ENCODE data around the gene SLC16A7.

SLC16A7 gene

DNA sequence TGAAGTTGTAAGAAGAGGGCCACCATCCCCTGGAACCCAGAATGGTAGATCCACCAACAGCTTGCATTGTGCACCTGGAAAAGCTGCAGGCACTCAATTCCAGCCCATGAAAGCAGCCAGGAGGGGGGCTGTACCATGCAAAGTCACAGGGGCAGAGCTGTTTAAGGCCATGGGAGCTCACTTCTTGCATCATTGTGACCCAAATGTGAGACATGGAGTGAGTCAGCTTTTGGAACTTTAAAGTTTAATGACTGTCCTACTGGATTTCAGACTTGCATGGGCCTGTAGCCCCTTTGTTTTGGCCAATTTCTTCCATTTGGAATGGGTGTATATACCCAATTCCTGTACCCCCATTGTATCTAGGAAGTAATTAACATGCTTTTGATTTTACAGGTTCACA, 50.8 kb downstream of the SLC16A7 start:
- H3K4me1 ChIP-seq (ENCODE audit: control insufficient read depth, insufficient read depth, low read length): no peaks in the 10 kb centered on the region
- no peaks in the 10 kb centered on the region for H3K27me3 ChIP-seq (ENCODE audit: control insufficient read depth, insufficient read depth, low read length)
- no peak overlapping the region for H3K4me3 ChIP-seq (ENCODE audit: low read depth, low read length)
- no peaks in the 10 kb centered on the region; the same call in 1 of the 2 replicates for H3K9me3 ChIP-seq (ENCODE audit: control insufficient read depth, insufficient read depth, low read length)
- H3K27ac ChIP-seq (ENCODE audit: low read depth, low read length): no peak overlapping the region
- H3K36me3 ChIP-seq (ENCODE audit: control insufficient read depth, insufficient read depth, low read length): no peaks in the 10 kb centered on the region
- no peak overlapping the region for H3K9ac ChIP-seq (ENCODE audit: low read depth, low read length)

DNA sequence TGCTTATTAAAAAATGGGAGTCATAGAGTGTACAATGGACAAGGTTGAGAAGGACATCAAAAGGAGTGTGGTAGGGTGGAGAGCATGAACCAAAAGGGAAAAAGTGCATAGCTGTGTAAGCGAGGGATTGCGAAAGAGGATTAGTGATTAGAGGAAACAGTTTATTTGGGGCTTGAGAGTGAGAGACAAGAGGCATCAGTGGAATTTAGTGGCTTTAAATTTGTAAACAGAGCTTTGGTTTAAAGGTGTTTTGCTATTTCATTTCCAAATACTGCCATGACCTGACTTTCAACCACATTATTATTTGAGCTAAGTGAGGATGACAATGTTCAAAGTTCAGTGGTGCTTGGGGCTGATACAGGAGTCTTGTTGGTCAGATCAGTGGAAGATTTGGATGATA, 53.4 kb downstream of the SLC16A7 start:
- no peaks in the 10 kb centered on the region for H3K4me1 ChIP-seq (ENCODE audit: control insufficient read depth, insufficient read depth, low read length)
- H3K27ac ChIP-seq (ENCODE audit: low read depth, low read length): no peak overlapping the region
- no peak overlapping the region for H3K9ac ChIP-seq (ENCODE audit: low read depth, low read length)
- H3K36me3 ChIP-seq (ENCODE audit: control insufficient read depth, insufficient read depth, low read length): no peaks in the 10 kb centered on the region
- H3K9me3 ChIP-seq (ENCODE audit: control insufficient read depth, insufficient read depth, low read length): no peaks in the 10 kb centered on the region; the same call in 1 of the 2 replicates
- H3K27me3 ChIP-seq (ENCODE audit: control insufficient read depth, insufficient read depth, low read length): no peaks in the 10 kb centered on the region
- H3K4me3 ChIP-seq (ENCODE audit: low read depth, low read length): no peak overlapping the region

DNA sequence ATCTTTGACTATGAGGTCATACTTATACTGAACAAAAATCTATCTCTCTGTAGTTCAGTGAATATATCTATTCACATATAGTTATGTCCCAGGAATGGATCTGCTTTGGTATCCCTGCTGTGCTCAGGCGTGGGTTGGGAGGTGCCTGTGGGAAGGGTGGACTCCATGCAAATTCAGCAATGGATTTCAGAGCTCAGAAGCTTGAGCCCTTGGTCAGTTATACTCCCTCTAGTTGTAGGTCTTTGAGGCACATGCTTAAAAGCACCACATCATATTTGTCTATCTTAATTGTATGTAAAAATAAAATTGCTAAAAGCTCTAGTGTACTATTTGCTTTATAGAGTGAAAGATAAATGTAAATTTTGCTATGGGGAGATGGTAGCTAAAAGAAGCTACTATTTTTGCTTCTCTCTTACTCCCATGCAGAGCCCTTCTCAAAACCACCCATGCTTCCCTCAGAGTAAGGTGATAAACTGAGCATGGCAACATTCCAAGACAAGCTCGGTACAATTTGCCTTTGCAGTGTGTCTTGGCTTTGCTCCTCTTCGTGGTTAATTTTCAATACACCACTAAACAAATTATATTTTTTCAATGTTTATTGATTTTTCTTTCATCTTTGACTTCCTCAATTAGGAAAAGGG, 54.9 kb downstream of the SLC16A7 start:
- no peaks in the 10 kb centered on the region for H3K36me3 ChIP-seq (ENCODE audit: control insufficient read depth, insufficient read depth, low read length)
- H3K9me3 ChIP-seq (ENCODE audit: control insufficient read depth, insufficient read depth, low read length): no peaks in the 10 kb centered on the region
- H3K9ac ChIP-seq (ENCODE audit: low read depth, low read length): no peak overlapping the region
- H3K27ac ChIP-seq (ENCODE audit: low read depth, low read length): no peak overlapping the region
- H3K4me3 ChIP-seq (ENCODE audit: low read depth, low read length): no peak overlapping the region
- no peaks in the 10 kb centered on the region for H3K4me1 ChIP-seq (ENCODE audit: control insufficient read depth, insufficient read depth, low read length)
- no peaks in the 10 kb centered on the region for H3K27me3 ChIP-seq (ENCODE audit: control insufficient read depth, insufficient read depth, low read length)

DNA sequence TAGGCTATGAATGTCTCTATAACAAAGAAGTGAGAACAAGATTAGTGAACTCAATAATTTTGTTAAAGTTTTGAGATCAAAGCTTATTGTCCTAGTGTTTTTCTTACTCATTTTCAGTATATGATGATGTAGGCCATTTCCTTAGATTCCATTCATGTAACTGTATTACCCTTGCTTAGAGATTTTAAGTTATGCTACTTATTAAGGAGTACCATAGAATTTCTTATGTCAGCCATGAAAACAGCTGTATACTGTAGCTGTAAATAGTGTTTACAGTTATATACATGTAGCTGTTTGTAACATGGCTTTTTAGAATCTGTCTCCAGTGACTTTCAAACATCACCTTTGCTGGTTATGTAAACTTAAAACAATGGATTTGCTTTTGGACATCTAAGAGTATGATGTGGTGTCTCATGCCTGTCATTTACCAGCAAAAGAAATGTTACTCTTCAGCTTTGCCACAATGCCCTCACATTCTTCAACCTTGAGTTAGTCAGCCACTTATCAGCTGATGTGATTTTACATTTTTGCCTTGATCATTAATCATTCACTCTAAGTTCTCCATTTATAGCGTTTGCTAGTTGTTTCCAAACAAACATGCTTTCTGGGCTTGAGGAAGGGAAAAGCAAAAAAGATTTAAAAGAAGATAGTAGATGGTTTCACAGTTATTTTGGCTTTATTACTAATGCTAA, 55.5 kb downstream of the SLC16A7 start:
- H3K27me3 ChIP-seq (ENCODE audit: control insufficient read depth, insufficient read depth, low read length): no peaks in the 10 kb centered on the region
- no peak overlapping the region for H3K4me3 ChIP-seq (ENCODE audit: low read depth, low read length)
- no peaks in the 10 kb centered on the region for H3K4me1 ChIP-seq (ENCODE audit: control insufficient read depth, insufficient read depth, low read length)
- H3K9me3 ChIP-seq (ENCODE audit: control insufficient read depth, insufficient read depth, low read length): no peaks in the 10 kb centered on the region
- no peaks in the 10 kb centered on the region for H3K36me3 ChIP-seq (ENCODE audit: control insufficient read depth, insufficient read depth, low read length)
- no peak overlapping the region for H3K9ac ChIP-seq (ENCODE audit: low read depth, low read length)
- no peak overlapping the region for H3K27ac ChIP-seq (ENCODE audit: low read depth, low read length)

DNA sequence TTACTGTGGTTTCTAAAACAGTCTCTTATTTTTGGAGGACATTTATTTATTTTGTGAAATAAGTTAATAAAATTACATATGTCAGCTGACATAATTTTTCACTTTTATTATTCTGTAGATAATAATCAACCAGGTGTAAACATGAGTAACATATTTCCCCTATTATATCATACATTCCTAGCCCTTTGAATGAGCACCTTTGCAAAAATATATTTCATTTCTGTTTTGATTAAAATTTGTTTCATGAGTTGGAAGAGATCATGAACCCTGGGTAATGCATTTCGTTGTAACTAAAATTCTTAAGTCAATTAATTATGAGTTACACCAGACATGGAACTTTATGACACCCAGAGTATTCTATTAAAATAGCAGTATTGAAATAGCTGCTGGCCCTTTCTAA, 56.3 kb downstream of the SLC16A7 start:
- Histone ChIP-seq H3K9me3 (ENCODE audit: control insufficient read depth, insufficient read depth, low read length) (no peaks in the 10 kb centered on the region), H3K4me3 (ENCODE audit: low read depth, low read length) (no peak overlapping the region), H3K9ac (ENCODE audit: low read depth, low read length) (no peak overlapping the region), H3K36me3 (ENCODE audit: control insufficient read depth, insufficient read depth, low read length) (no peaks in the 10 kb centered on the region), H3K27ac (ENCODE audit: low read depth, low read length) (no peak overlapping the region), H3K4me1 (ENCODE audit: control insufficient read depth, insufficient read depth, low read length) (no peaks in the 10 kb centered on the region), H3K27me3 (ENCODE audit: control insufficient read depth, insufficient read depth, low read length) (no peaks in the 10 kb centered on the region)

DNA sequence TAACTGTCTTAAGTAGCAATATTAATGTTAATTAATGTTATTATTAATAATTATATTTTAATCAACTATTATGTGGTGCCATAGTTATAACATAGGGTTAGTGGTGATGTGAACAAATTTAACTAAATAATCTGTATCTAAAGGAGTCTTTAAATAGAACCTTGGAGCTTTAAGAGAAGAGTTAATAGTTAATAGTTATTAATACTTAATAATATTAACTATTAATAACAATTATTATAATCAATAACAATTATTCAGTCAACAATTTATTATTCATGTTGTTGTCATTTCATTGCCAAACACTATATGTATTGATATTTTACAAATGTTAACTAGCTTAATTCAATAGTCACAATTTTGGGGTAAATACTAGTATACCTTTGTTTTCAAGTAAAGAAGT, 58.2 kb downstream of the SLC16A7 start:
- Histone ChIP-seq H3K27ac (ENCODE audit: low read depth, low read length) (no peak overlapping the region), H3K9me3 (ENCODE audit: control insufficient read depth, insufficient read depth, low read length) (no peaks in the 10 kb centered on the region), H3K4me1 (ENCODE audit: control insufficient read depth, insufficient read depth, low read length) (peaks cover 9% of the 10 kb centered on the region; the same call in 1 of the 2 replicates), H3K4me3 (ENCODE audit: low read depth, low read length) (no peak overlapping the region), H3K27me3 (ENCODE audit: control insufficient read depth, insufficient read depth, low read length) (no peaks in the 10 kb centered on the region), H3K36me3 (ENCODE audit: control insufficient read depth, insufficient read depth, low read length) (no peaks in the 10 kb centered on the region), H3K9ac (ENCODE audit: low read depth, low read length) (no peak overlapping the region)

DNA sequence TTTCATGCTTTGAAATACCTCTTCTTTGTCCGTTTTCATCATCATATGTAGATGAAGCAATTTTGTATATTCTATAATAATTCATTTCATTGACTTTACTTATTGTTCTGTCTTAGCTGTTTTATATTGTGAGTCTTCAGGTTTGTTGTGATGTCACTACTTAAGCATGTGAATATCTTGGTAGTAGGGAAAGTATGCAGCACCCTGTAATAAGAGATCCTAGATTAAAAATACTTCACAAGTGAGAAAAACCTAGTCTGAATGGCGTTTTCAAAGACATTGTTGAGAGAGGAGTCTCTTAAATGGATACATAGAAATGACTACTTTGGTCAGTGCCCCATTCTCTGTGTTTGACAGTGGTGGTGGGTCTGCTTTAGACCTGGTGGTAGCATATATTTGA, 61.4 kb downstream of the SLC16A7 start:
- H3K36me3 ChIP-seq (ENCODE audit: control insufficient read depth, insufficient read depth, low read length): no peaks in the 10 kb centered on the region
- no peaks in the 10 kb centered on the region for H3K27me3 ChIP-seq (ENCODE audit: control insufficient read depth, insufficient read depth, low read length)
- no peak overlapping the region for H3K9ac ChIP-seq (ENCODE audit: low read depth, low read length)
- H3K4me3 ChIP-seq (ENCODE audit: low read depth, low read length): no peak overlapping the region
- no peak overlapping the region for H3K27ac ChIP-seq (ENCODE audit: low read depth, low read length)
- no peaks in the 10 kb centered on the region for H3K9me3 ChIP-seq (ENCODE audit: control insufficient read depth, insufficient read depth, low read length)
- H3K4me1 ChIP-seq (ENCODE audit: control insufficient read depth, insufficient read depth, low read length): peaks cover 9% of the 10 kb centered on the region; the same call in 1 of the 2 replicates

DNA sequence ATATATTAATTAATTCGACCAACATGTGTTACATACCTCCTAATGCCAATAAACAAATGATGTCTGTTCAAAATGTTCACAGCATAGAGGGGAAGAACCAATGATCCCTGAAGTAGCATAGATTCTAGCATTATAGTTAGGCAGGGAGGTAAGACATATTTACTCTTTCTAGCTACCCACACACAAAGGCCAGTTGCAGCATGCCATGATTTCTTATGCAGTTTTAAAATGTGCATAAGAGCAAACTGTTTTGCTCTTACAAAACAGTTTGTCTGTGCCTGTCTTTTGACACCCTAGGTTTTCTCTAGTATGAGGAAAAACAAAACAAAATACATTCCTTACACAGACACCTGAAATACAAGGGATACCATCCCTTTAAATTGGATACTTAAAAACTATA, 61.9 kb downstream of the SLC16A7 start:
- no peak overlapping the region for H3K27ac ChIP-seq (ENCODE audit: low read depth, low read length)
- no peaks in the 10 kb centered on the region for H3K27me3 ChIP-seq (ENCODE audit: control insufficient read depth, insufficient read depth, low read length)
- H3K9ac ChIP-seq (ENCODE audit: low read depth, low read length): no peak overlapping the region
- H3K4me3 ChIP-seq (ENCODE audit: low read depth, low read length): no peak overlapping the region
- H3K36me3 ChIP-seq (ENCODE audit: control insufficient read depth, insufficient read depth, low read length): no peaks in the 10 kb centered on the region
- H3K9me3 ChIP-seq (ENCODE audit: control insufficient read depth, insufficient read depth, low read length): no peaks in the 10 kb centered on the region
- peaks cover 9% of the 10 kb centered on the region; the same call in 1 of the 2 replicates for H3K4me1 ChIP-seq (ENCODE audit: control insufficient read depth, insufficient read depth, low read length)

DNA sequence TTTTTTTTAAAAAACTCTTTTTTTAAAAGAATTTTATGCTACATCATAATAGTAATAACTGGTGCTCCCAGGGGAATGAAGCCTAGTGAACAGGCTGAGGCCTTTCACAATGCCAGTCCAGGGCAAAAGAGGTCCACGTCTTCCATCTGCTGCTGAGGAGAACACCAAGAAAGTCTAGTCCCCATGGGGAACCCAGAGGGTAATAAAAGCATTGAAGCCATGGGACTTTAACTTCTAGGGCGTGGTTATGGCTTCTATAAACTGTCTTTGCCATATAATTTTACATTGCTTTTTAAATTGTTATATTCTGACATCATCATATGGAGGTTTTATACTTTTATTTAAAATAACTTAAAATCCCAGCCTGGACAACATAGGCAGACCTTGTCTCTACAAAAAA, 64.3 kb downstream of the SLC16A7 start:
- Histone ChIP-seq H3K27me3 (ENCODE audit: control insufficient read depth, insufficient read depth, low read length) (no peaks in the 10 kb centered on the region), H3K4me3 (ENCODE audit: low read depth, low read length) (no peak overlapping the region), H3K27ac (ENCODE audit: low read depth, low read length) (no peak overlapping the region), H3K9me3 (ENCODE audit: control insufficient read depth, insufficient read depth, low read length) (no peaks in the 10 kb centered on the region), H3K9ac (ENCODE audit: low read depth, low read length) (no peak overlapping the region), H3K36me3 (ENCODE audit: control insufficient read depth, insufficient read depth, low read length) (no peaks in the 10 kb centered on the region), H3K4me1 (ENCODE audit: control insufficient read depth, insufficient read depth, low read length) (peaks cover 9% of the 10 kb centered on the region; the same call in 1 of the 2 replicates)

DNA sequence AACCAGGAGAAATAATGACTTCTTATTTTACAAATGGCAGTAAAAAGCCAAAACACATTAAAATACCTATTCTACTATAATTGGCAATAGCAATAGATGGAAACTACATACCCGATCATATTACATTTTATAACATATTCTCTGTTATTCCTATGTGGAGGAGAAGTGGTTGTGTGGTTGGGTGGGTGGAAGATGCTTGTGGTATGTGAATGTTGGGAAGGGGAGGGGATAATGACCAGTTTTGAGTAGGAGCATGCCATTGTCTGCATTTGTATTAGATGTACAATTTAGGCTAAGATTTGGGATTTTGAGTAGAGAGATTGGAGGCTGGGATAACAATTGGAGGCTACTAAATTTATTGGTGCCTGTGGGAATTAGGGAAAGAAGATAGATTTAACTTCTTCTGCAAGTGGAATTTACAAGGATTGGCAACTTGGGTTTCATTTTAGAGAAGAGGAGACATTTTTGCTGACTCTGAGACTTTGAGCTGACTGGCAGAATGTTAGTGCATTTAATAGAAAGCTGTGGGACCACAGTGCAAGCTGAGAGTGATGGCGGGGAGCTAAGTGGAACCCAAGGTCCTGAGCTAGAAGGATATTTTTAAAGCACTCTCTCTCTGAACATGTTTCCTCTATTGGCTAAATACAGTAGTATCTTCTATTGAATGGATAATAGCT, 65.2 kb downstream of the SLC16A7 start:
- Histone ChIP-seq H3K4me1 (ENCODE audit: control insufficient read depth, insufficient read depth, low read length) (peaks cover 9% of the 10 kb centered on the region; the same call in 1 of the 2 replicates), H3K36me3 (ENCODE audit: control insufficient read depth, insufficient read depth, low read length) (no peaks in the 10 kb centered on the region), H3K4me3 (ENCODE audit: low read depth, low read length) (no peak overlapping the region), H3K9ac (ENCODE audit: low read depth, low read length) (no peak overlapping the region), H3K9me3 (ENCODE audit: control insufficient read depth, insufficient read depth, low read length) (0 out of 2 replicates have a peak, but pooled peaks cover under 1% of the 10 kb centered on the region), H3K27ac (ENCODE audit: low read depth, low read length) (no peak overlapping the region), H3K27me3 (ENCODE audit: control insufficient read depth, insufficient read depth, low read length) (no peaks in the 10 kb centered on the region)

DNA sequence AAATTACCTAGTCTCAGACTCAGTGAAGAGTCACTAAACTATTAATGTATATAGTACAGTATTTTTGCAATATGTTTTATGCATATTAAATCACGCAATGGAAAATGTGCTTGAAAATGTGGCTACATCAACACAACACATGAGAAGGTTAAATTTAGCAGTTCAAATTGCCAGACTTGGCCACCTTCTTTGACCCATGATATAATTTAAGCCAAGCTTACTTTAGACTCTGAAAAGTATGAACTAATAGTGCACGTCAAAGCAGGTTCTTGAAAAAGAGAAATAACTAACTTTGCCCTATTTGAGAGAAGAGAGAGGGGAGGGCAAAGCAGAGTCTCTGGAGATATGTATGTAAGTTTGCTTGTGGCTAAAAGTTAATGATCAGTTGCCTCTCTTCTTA, 68.7 kb downstream of the SLC16A7 start:
- Histone ChIP-seq H3K9me3 (ENCODE audit: control insufficient read depth, insufficient read depth, low read length) (peaks cover 20% of the 10 kb centered on the region), H3K27me3 (ENCODE audit: control insufficient read depth, insufficient read depth, low read length) (no peaks in the 10 kb centered on the region), H3K4me3 (ENCODE audit: low read depth, low read length) (no peak overlapping the region), H3K4me1 (ENCODE audit: control insufficient read depth, insufficient read depth, low read length) (no peaks in the 10 kb centered on the region), H3K27ac (ENCODE audit: low read depth, low read length) (no peak overlapping the region), H3K36me3 (ENCODE audit: control insufficient read depth, insufficient read depth, low read length) (no peaks in the 10 kb centered on the region), H3K9ac (ENCODE audit: low read depth, low read length) (no peak overlapping the region)

Data from HUES48 (cell line).